ENCODE measurements around the gene INSR.

INSR gene

GRCh38 chr19:7219056-7219455 is 75.2 kb downstream of the INSR start:
- no peak overlapping the region for H3K27ac ChIP-seq
- no peak for TF ChIP-seq CTCF (IDR thresholded peaks at IDR 0.05)
- TF ChIP-seq ZFX (IDR thresholded peaks at IDR 0.05; ENCODE audit: borderline replicate concordance), result no peak

GRCh38 chr19:7217861-7218260 is 76.4 kb downstream of the INSR start:
- TF ChIP-seq CTCF (IDR thresholded peaks at IDR 0.05), result no peak
- no peak for TF ChIP-seq ZFX (IDR thresholded peaks at IDR 0.05; ENCODE audit: borderline replicate concordance)

GRCh38 chr19:7216373-7216902 is 77.8 kb downstream of the INSR start:
- H3K27ac ChIP-seq, result no peak overlapping the region
- TF ChIP-seq ZFX (IDR thresholded peaks at IDR 0.05; ENCODE audit: borderline replicate concordance) (no peak), CTCF (IDR thresholded peaks at IDR 0.05) (no peak)

More at GRCh38 chr19:7217861-7218260, 76.4 kb downstream of the INSR start:
- no peak overlapping the region for H3K27ac ChIP-seq

- TF ChIP-seq ZFX (IDR thresholded peaks at IDR 0.05; ENCODE audit: borderline replicate concordance), result no peak
- TF ChIP-seq CTCF (IDR thresholded peaks at IDR 0.05), result no peak
- H3K27ac ChIP-seq, result no peak overlapping the region
Observed at GRCh38 chr19:7215176-7215575, 79.0 kb downstream of the INSR start.

- TF ChIP-seq ZFX (IDR thresholded peaks at IDR 0.05; ENCODE audit: borderline replicate concordance) (no peak), CTCF (IDR thresholded peaks at IDR 0.05) (no peak)
- no peak overlapping the region for H3K27ac ChIP-seq
Observed at GRCh38 chr19:7214324-7215089, 79.7 kb downstream of the INSR start.

GRCh38 chr19:7213628-7214323 is 80.4 kb downstream of the INSR start:
- no peak overlapping the region for H3K27ac ChIP-seq
- TF ChIP-seq ZFX (IDR thresholded peaks at IDR 0.05; ENCODE audit: borderline replicate concordance) (no peak), CTCF (IDR thresholded peaks at IDR 0.05) (no peak)
